Measurements from ENCODE around the gene TBL1Y.

TBL1Y gene

GRCh38 chrY:6992041-6992440 is 81.5 kb downstream of the TBL1Y start:
- Histone ChIP-seq H3K4me3 (ENCODE audit: low read length) (no peak overlapping the region), H3K4me1 (ENCODE audit: low read length) (peaks cover 9% of the 10 kb centered on the region), H3K36me3 (replicated peaks; ENCODE audit: low read depth, low read length) (no peaks in the 10 kb centered on the region), H3K9me3 (ENCODE audit: insufficient read depth, low read length) (no peaks in the 10 kb centered on the region), H3K79me2 (ENCODE audit: low read length) (no peaks in the 10 kb centered on the region), H3K27ac (ENCODE audit: low read length) (no peak overlapping the region), H3K9ac (ENCODE audit: low read length) (no peak overlapping the region), H2AFZ (ENCODE audit: low read depth, low read length) (no peak overlapping the region), H3K27me3 (ENCODE audit: low read depth, low read length) (no peaks in the 10 kb centered on the region), H4K20me1 (ENCODE audit: insufficient read depth, low read length) (no peaks in the 10 kb centered on the region), H3K4me2 (ENCODE audit: low read length) (no peak overlapping the region)
- TF ChIP-seq, protein P1, sequence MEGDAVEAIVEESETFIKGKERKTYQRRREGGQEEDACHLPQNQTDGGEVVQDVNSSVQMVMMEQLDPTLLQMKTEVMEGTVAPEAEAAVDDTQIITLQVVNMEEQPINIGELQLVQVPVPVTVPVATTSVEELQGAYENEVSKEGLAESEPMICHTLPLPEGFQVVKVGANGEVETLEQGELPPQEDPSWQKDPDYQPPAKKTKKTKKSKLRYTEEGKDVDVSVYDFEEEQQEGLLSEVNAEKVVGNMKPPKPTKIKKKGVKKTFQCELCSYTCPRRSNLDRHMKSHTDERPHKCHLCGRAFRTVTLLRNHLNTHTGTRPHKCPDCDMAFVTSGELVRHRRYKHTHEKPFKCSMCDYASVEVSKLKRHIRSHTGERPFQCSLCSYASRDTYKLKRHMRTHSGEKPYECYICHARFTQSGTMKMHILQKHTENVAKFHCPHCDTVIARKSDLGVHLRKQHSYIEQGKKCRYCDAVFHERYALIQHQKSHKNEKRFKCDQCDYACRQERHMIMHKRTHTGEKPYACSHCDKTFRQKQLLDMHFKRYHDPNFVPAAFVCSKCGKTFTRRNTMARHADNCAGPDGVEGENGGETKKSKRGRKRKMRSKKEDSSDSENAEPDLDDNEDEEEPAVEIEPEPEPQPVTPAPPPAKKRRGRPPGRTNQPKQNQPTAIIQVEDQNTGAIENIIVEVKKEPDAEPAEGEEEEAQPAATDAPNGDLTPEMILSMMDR (IDR thresholded peaks at IDR 0.05; ENCODE audit: low read depth, low read length) = no peak
- no peak for TF ChIP-seq EZH2phosphoT487 (IDR thresholded peaks at IDR 0.05; ENCODE audit: low read depth)

- peaks cover 30% of the 10 kb centered on the region for H3K4me1 ChIP-seq (ENCODE audit: low read length)
- H2AFZ ChIP-seq (ENCODE audit: low read depth, low read length) = no peak overlapping the region
- no peak overlapping the region for H3K27ac ChIP-seq (ENCODE audit: low read length)
- no peaks in the 10 kb centered on the region for H4K20me1 ChIP-seq (ENCODE audit: insufficient read depth, low read length)
- no peak for TF ChIP-seq EZH2phosphoT487 (IDR thresholded peaks at IDR 0.05; ENCODE audit: low read depth)
- TF ChIP-seq, protein P1 (IDR thresholded peaks at IDR 0.05; ENCODE audit: low read depth, low read length) = no peak
- H3K4me3 ChIP-seq (ENCODE audit: low read length) = no peak overlapping the region
- no peaks in the 10 kb centered on the region for H3K36me3 ChIP-seq (replicated peaks; ENCODE audit: low read depth, low read length)
- H3K27me3 ChIP-seq (ENCODE audit: low read depth, low read length) = no peaks in the 10 kb centered on the region
- H3K4me2 ChIP-seq (ENCODE audit: low read length) = no peak overlapping the region
- H3K9me3 ChIP-seq (ENCODE audit: insufficient read depth, low read length) = no peaks in the 10 kb centered on the region
- no peaks in the 10 kb centered on the region for H3K79me2 ChIP-seq (ENCODE audit: low read length)
- H3K9ac ChIP-seq (ENCODE audit: low read length) = no peak overlapping the region
These were observed 85.5 kb downstream of the TBL1Y start for GRCh38 chrY:6995987-6996386.

DNA sequence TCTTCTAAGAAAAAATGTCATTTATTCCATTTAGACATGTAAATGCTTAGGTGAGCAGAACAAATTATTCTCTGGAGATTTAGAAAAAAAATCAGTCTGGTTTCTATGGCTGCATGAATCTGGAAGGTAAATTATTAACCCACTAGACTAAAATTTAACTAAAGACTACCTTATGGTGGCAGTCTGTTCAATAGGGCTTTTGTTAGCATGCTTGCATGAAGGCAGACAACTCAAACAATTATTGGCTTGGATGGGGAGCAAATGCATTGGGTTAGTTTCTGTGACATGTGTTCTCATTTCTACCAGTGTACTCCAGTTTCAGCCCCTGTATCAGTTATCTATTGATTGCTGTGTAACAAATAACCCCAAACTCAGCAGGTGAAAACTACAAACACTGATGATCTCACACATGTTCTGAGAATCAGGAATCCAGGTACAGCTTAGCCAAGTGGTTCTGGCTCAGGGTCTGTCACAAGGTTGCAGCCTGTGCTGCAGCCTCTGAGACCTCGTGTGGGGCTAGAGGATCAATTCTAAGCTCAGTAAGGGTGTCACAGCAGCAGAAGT is 87.1 kb downstream of the TBL1Y start:
- TF ChIP-seq EZH2phosphoT487 (IDR thresholded peaks at IDR 0.05; ENCODE audit: low read depth) = no peak
- TF ChIP-seq, protein P1 (IDR thresholded peaks at IDR 0.05; ENCODE audit: low read depth, low read length) = no peak
- H4K20me1 ChIP-seq (ENCODE audit: insufficient read depth, low read length) = no peaks in the 10 kb centered on the region
- H3K36me3 ChIP-seq (replicated peaks; ENCODE audit: low read depth, low read length) = no peaks in the 10 kb centered on the region
- H3K4me2 ChIP-seq (ENCODE audit: low read length) = no peak overlapping the region
- no peaks in the 10 kb centered on the region for H3K79me2 ChIP-seq (ENCODE audit: low read length)
- H3K27me3 ChIP-seq (ENCODE audit: low read depth, low read length) = no peaks in the 10 kb centered on the region
- no peak overlapping the region for H2AFZ ChIP-seq (ENCODE audit: low read depth, low read length)
- H3K9ac ChIP-seq (ENCODE audit: low read length) = no peak overlapping the region
- no peak overlapping the region for H3K27ac ChIP-seq (ENCODE audit: low read length)
- H3K4me1 ChIP-seq (ENCODE audit: low read length) = peaks cover 32% of the 10 kb centered on the region
- no peaks in the 10 kb centered on the region for H3K9me3 ChIP-seq (ENCODE audit: insufficient read depth, low read length)
- H3K4me3 ChIP-seq (ENCODE audit: low read length) = no peak overlapping the region

DNA sequence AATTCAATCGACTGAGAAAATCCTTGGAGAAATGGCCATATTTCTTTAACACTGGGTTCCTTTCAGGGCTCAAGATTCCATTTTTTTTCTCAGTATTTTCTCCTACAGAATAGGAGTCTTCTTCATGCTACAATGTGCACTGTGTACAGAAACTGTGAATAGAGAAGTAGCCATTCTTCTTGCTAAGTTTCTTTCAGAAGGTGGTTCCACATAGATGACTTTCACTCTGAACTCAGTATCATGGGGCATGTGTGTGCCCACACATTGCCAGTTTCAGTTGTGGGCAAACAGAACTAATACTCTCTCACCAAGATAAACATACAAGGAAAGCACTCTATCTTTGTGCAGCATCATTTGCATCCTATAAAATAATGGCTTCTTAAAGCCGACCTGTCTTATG is 89.4 kb downstream of the TBL1Y start:
- no peaks in the 10 kb centered on the region for H3K9me3 ChIP-seq (ENCODE audit: insufficient read depth, low read length)
- no peaks in the 10 kb centered on the region for H4K20me1 ChIP-seq (ENCODE audit: insufficient read depth, low read length)
- no peak overlapping the region for H2AFZ ChIP-seq (ENCODE audit: low read depth, low read length)
- no peak overlapping the region; the same call in 1 of the 2 replicates for H3K9ac ChIP-seq (ENCODE audit: low read length)
- H3K36me3 ChIP-seq (replicated peaks; ENCODE audit: low read depth, low read length) = no peaks in the 10 kb centered on the region
- no peaks in the 10 kb centered on the region for H3K27me3 ChIP-seq (ENCODE audit: low read depth, low read length)
- no peak for TF ChIP-seq EZH2phosphoT487 (IDR thresholded peaks at IDR 0.05; ENCODE audit: low read depth)
- TF ChIP-seq, protein P1 (IDR thresholded peaks at IDR 0.05; ENCODE audit: low read depth, low read length) = no peak
- H3K4me1 ChIP-seq (ENCODE audit: low read length) = peaks cover 32% of the 10 kb centered on the region
- peak overlapping the region; percentile 63 for H3K4me2 ChIP-seq (ENCODE audit: low read length)
- H3K27ac ChIP-seq (ENCODE audit: low read length) = 0 out of 2 replicates have a peak overlapping the region, but pooled peaks have one; percentile 21
- H3K4me3 ChIP-seq (ENCODE audit: low read length) = peak overlapping the region; percentile 36; the same call in 1 of the 2 replicates
- no peaks in the 10 kb centered on the region for H3K79me2 ChIP-seq (ENCODE audit: low read length)

Data from OCI-LY3 (cell line).